Midbrain (tissue), 1 donor: ENCODE measurements around the gene PGLYRP4.

ENCODE experiments used
- DNase-seq: peaks from one replicate; lab custom pipeline; 2025; lab: John Stamatoyannopoulos, UW

Gene PGLYRP4

GRCh38 chr1:153288634-153289275, 59.9 kb downstream of the PGLYRP4 start:
- DNase-seq, result no peak
